Cardiac fibroblast (primary cell): Measurements from ENCODE around the gene MINDY4B.

Experiments used
- DNase-seq, 2 donors: peaks; one replicate each; pipeline versions ENCODE4 v3.0.0 to v3.0.0-alpha.2; 2010; ENCODE audit warnings: low read depth in 2 of 2
- H3K4me3 ChIP-seq, 2 donors: replicated peaks in 1 of 2; 1 replicate in 1 of 2; 2 replicates in 1 of 2; pipeline ENCODE4 v1.5.1; 2011; ENCODE audit warnings: low read depth in 2 of 2, low read length in 2 of 2, mild to moderate bottlenecking in 2 of 2, moderate library complexity in 1 of 2
- CTCF ChIP-seq: IDR thresholded peaks from one replicate; pipeline ENCODE4 v1.5.1; 2011; ENCODE audit warnings: low read depth, mild to moderate bottlenecking, low read length, inconsistent platforms

The MINDY4B gene

GRCh38 chr3:150905339-150905738 is at the start of gene MINDY4B:
MINDY4B (minus strand) TSS chr3:150905439; CDS start chr3:150905439, 0 bp downstream.
- no peak within 1 kb of the TSS for H3K4me3 ChIP-seq
- DNase-seq = no peak
- no peak for TF ChIP-seq CTCF

- H3K4me3 ChIP-seq = no peak overlapping the region
- TF ChIP-seq CTCF = no peak
- no peak for DNase-seq
Observed at GRCh38 chr3:150951923-150952322, 46.7 kb upstream of the MINDY4B start.

GRCh38 chr3:150945226-150946032 is 40.2 kb upstream of the MINDY4B start:
- peak; percentile 43 to 58 for DNase-seq
- TF ChIP-seq CTCF = no peak
- H3K4me3 ChIP-seq = no peak overlapping the region

- no peak overlapping the region for H3K4me3 ChIP-seq
- TF ChIP-seq CTCF = no peak
- no peak for DNase-seq
Observed at GRCh38 chr3:150942221-150942620, 37.0 kb upstream of the MINDY4B start.

- H3K4me3 ChIP-seq = no peak overlapping the region
- no peak for TF ChIP-seq CTCF
- no peak for DNase-seq
Observed at GRCh38 chr3:150936693-150937092, 31.5 kb upstream of the MINDY4B start.

GRCh38 chr3:150933473-150933995 is 28.3 kb upstream of the MINDY4B start:
- no peak overlapping the region for H3K4me3 ChIP-seq
- peak in 1 of 2 donors; percentile 2 for DNase-seq
- no peak for TF ChIP-seq CTCF
